ENCODE data around the gene CDYL. TPM values are rescaled to one million over a fixed set of nuclear protein-coding genes. Genes with fewer than 3 reads are reported as not detected.

The CDYL gene
- total RNA-seq, 3 donors from 2014 or later (not counting 1 experiment from before 2014, with no cell fraction given), result 81.3 to 101 (median 83.8) TPM

DNA sequence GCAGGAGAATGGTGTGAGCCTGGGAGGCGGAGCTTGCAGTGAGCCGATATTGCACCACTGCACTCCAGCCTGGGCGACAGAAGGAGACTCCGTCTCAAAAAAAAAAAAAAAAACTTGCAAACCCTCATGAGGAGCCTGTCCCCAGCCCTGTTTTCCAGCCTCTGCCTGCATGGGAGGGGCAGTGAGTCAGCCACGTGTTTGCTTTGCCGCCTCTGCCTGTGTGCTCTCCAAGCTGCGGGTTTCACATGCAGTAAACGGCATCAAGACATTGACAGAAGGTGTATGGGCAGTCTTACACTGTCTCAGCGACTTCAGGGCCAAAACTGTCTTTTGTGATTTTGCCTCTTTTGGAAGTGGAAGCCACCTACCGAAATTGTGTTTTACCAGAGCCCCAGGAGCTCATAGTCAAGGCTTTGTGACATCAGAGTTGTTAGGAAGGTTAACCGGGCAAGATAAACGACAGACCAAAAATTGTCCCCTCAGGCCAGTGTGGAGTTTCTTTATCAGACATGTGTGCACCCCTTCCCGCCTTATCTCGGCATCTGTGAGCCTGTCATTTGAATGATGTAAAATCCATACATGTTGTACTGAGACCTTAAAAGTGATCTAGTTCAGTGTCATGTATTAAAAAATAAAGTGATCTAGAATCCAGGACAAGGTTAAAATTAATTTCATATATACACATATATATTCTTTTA is 174.8 kb downstream of the CDYL start:
- Mint-ChIP-seq H3K4me3 (no peak overlapping the region), H3K4me1 (no peaks in the 10 kb centered on the region)

DNA sequence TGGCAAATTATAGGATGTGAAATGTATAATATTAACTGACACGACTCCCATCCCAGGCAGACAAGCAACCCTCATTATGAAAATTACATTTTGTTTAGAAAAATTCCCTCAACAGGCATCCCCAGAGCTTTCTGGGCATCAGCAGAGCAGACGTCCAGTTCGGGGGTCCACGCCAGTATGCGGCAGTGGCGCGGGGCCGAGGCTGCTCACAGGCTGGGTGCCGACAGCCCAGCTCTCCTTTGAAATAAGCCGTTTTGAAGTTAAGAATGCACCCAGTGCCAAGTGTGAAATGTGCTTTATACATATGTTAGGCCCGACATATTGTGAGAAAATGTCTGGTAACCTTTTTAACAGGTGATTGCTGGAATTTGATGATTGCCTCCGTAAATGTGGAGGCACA is 177.2 kb downstream of the CDYL start:
- intact Hi-C loops (cut with micrococcal nuclease), result no loop called here
- no peak overlapping the region for H3K4me3 Mint-ChIP-seq
- no peak overlapping the region for H3K27ac Mint-ChIP-seq
- H3K36me3 ChIP-seq (ENCODE audit: control insufficient read depth, insufficient read depth, low read length), result peaks cover 38% of the 10 kb centered on the region
- no peaks in the 10 kb centered on the region for H3K4me1 ChIP-seq (ENCODE audit: control insufficient read depth, insufficient read depth, low read length)
- H3K4me1 Mint-ChIP-seq, result no peaks in the 10 kb centered on the region
- TF ChIP-seq, protein P1, sequence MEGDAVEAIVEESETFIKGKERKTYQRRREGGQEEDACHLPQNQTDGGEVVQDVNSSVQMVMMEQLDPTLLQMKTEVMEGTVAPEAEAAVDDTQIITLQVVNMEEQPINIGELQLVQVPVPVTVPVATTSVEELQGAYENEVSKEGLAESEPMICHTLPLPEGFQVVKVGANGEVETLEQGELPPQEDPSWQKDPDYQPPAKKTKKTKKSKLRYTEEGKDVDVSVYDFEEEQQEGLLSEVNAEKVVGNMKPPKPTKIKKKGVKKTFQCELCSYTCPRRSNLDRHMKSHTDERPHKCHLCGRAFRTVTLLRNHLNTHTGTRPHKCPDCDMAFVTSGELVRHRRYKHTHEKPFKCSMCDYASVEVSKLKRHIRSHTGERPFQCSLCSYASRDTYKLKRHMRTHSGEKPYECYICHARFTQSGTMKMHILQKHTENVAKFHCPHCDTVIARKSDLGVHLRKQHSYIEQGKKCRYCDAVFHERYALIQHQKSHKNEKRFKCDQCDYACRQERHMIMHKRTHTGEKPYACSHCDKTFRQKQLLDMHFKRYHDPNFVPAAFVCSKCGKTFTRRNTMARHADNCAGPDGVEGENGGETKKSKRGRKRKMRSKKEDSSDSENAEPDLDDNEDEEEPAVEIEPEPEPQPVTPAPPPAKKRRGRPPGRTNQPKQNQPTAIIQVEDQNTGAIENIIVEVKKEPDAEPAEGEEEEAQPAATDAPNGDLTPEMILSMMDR (IDR thresholded peaks at IDR 0.05), result no peak
- H3K27ac ChIP-seq (ENCODE audit: low read length), result no peak overlapping the region
- H3K27me3 ChIP-seq (ENCODE audit: control insufficient read depth, insufficient read depth, low read length), result no peaks in the 10 kb centered on the region
- no peaks in the 10 kb centered on the region for H3K9me3 ChIP-seq (ENCODE audit: control insufficient read depth, insufficient read depth, low read length)
- no peaks in the 10 kb centered on the region for H3K27me3 Mint-ChIP-seq (ENCODE audit: low read depth in 2 of 2)
- no peak overlapping the region for H3K4me3 ChIP-seq (ENCODE audit: low read length)
- no peaks in the 10 kb centered on the region for H3K36me3 Mint-ChIP-seq
- DNase-seq, result no peak
- ATAC-seq, result no peak
- WGBS (ENCODE audit: insufficient coverage), result 97% methylated on average over 12 of the region's 12 CpGs
- no peaks in the 10 kb centered on the region for H3K9me3 Mint-ChIP-seq

More for the DNA sequence above, 174.8 kb downstream of the CDYL start:
- 98% methylated on average over 14 of the region's 14 CpGs for WGBS (ENCODE audit: insufficient coverage)
- Mint-ChIP-seq H3K27ac (no peak overlapping the region), H3K36me3 (no peaks in the 10 kb centered on the region), H3K9me3 (no peaks in the 10 kb centered on the region), H3K27me3 (ENCODE audit: low read depth in 2 of 2) (no peaks in the 10 kb centered on the region)
- intact Hi-C loops (cut with micrococcal nuclease), result no loop called here
- H3K4me3 ChIP-seq (ENCODE audit: low read length), result no peak overlapping the region
- no peak for DNase-seq
- H3K27me3 ChIP-seq (ENCODE audit: control insufficient read depth, insufficient read depth, low read length), result no peaks in the 10 kb centered on the region
- H3K27ac ChIP-seq (ENCODE audit: low read length), result no peak overlapping the region
- peaks cover 39% of the 10 kb centered on the region for H3K36me3 ChIP-seq (ENCODE audit: control insufficient read depth, insufficient read depth, low read length)
- no peak for ATAC-seq
- no peaks in the 10 kb centered on the region for H3K4me1 ChIP-seq (ENCODE audit: control insufficient read depth, insufficient read depth, low read length)
- TF ChIP-seq, protein P1 (IDR thresholded peaks at IDR 0.05), result no peak
- no peaks in the 10 kb centered on the region for H3K9me3 ChIP-seq (ENCODE audit: control insufficient read depth, insufficient read depth, low read length)

DNA sequence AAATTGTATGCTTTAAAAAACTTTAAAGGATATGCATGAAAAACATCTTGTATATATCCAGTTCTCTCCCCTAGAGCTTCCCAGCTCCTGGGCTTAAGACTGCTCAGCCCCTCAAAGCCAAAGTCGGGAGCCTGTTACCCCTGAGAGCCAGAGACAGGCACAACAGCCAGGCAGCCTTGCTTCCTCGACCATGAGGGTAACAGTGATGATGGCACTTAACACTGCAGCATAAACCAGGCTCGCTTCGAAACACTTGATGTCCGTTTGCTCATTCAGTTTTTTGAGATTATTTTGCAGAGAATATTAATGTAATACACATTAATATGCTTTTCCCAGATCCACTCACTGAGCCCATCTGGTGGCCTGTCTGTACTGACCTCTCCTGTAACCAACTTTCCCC is 180.4 kb downstream of the CDYL start:
- no peak for DNase-seq

More for the DNA sequence above, 180.4 kb downstream of the CDYL start:
- Mint-ChIP-seq H3K4me3 (no peak overlapping the region), H3K36me3 (no peaks in the 10 kb centered on the region), H3K9me3 (no peaks in the 10 kb centered on the region), H3K4me1 (no peaks in the 10 kb centered on the region), H3K27me3 (ENCODE audit: low read depth in 2 of 2) (peaks cover 3 to 5% of the 10 kb centered on the region in 2 donors), H3K27ac (no peak overlapping the region)
- intact Hi-C loops (cut with micrococcal nuclease), result no loop called here
- no peak overlapping the region for H3K27ac ChIP-seq (ENCODE audit: low read length)
- ATAC-seq, result no peak
- TF ChIP-seq, protein P1 (IDR thresholded peaks at IDR 0.05), result no peak
- 90% methylated on average over 4 of the region's 5 CpGs for WGBS (ENCODE audit: insufficient coverage)
- H3K4me3 ChIP-seq (ENCODE audit: low read length), result no peak overlapping the region
- no peaks in the 10 kb centered on the region for H3K4me1 ChIP-seq (ENCODE audit: control insufficient read depth, insufficient read depth, low read length)
- peaks cover 27% of the 10 kb centered on the region for H3K36me3 ChIP-seq (ENCODE audit: control insufficient read depth, insufficient read depth, low read length)
- no peaks in the 10 kb centered on the region for H3K27me3 ChIP-seq (ENCODE audit: control insufficient read depth, insufficient read depth, low read length)
- no peaks in the 10 kb centered on the region for H3K9me3 ChIP-seq (ENCODE audit: control insufficient read depth, insufficient read depth, low read length)

Measured in natural killer cell (primary cell).